AG08396 (cell line): Measurements from ENCODE around the gene ATE1.

Source experiments
- DNase-seq: peaks from one replicate; pipeline ENCODE4 v3.0.0; 2012; ENCODE audit warnings: low spot score, mixed read lengths

ATE1 gene

GRCh38 chr10:121694966-121695643 is 232.7 kb downstream of the ATE1 start:
- DNase-seq: no peak

GRCh38 chr10:121694327-121694965 is 233.4 kb downstream of the ATE1 start:
- no peak for DNase-seq

GRCh38 chr10:121692626-121693025 is 235.2 kb downstream of the ATE1 start:
- DNase-seq: no peak

GRCh38 chr10:121690970-121691369 is 236.9 kb downstream of the ATE1 start:
- DNase-seq: no peak
